ENCODE measurements around the gene PSMA7.

DNA sequence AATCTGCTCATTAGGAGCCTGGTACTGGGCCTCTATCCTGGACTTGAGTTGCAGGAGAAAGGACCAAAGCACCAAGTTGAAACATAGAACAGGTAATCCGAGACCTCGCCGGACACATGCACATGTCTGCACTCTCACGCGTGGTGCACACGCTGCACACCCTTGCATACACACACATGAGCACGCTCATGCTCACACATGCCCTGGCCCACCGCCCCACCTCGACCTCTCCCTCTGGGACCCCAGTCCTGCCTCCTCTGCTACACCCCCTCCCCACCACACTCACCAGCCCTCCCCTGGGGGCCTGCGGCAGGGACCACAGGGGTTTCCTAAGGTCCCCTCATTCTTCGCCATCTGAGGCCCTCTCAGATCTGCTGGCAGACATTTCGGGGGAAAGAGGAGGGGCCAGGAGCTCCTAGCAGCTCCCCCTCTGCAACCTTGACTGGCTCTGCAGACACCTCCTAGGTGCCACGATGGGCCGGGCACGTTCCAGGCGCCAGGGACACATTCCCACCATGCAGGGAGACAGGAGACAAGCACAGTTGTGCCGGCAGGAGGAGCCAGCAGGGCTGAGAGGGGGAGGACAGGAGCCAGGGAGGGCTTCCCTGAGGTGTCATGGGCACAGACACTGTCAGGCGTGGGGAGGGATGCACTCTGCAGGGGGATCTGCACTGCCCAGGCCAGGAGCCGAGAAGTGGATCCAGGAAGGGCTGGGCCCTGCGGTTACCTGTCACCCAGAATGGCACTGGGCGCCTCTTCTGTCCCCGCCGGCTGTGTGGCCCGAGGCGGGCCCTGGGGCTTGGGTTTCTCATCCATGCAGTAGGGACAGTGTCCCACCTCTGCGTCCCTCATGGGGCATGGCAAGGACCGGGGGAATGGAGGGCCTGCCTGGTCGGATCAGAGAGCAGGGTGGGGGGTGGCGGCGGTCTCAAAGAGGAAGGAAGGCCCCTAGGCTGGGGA is 46.5 kb downstream of the PSMA7 start:
- TF ChIP-seq, protein P1, sequence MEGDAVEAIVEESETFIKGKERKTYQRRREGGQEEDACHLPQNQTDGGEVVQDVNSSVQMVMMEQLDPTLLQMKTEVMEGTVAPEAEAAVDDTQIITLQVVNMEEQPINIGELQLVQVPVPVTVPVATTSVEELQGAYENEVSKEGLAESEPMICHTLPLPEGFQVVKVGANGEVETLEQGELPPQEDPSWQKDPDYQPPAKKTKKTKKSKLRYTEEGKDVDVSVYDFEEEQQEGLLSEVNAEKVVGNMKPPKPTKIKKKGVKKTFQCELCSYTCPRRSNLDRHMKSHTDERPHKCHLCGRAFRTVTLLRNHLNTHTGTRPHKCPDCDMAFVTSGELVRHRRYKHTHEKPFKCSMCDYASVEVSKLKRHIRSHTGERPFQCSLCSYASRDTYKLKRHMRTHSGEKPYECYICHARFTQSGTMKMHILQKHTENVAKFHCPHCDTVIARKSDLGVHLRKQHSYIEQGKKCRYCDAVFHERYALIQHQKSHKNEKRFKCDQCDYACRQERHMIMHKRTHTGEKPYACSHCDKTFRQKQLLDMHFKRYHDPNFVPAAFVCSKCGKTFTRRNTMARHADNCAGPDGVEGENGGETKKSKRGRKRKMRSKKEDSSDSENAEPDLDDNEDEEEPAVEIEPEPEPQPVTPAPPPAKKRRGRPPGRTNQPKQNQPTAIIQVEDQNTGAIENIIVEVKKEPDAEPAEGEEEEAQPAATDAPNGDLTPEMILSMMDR (conservative IDR thresholded peaks at IDR 0.05 in 1 of 2, IDR thresholded peaks at IDR 0.05 in 1 of 2; ENCODE audit: extremely low read depth in 1 of 2, insufficient read depth in 1 of 2, low read depth in 1 of 2, low read length in 2 of 2), result no peak
- TF ChIP-seq EZH2 (IDR thresholded peaks at IDR 0.05; ENCODE audit: borderline replicate concordance, low read length), result no peak
